WI38 (cell line): ENCODE measurements around the gene DNAJC15.

Experiments
- H3K4me3 ChIP-seq: 2 replicates; pipeline ENCODE4 v1.5.1; 2011; ENCODE audit warnings: low read depth, mild to moderate bottlenecking, control low read depth, low read length
- CTCF ChIP-seq: IDR thresholded peaks from 2 replicates; pipeline ENCODE4 v1.5.1; 2012; ENCODE audit warnings: low read depth, mild to moderate bottlenecking, control low read depth, low read length

The DNAJC15 gene

GRCh38 chr13:43023289-43023963 lies at the start of gene DNAJC15:
DNAJC15 (plus strand) TSS chr13:43023586; CDS start chr13:43023627, 41 bp downstream.
- TF ChIP-seq CTCF: no peak
- peak within 1 kb of the TSS; percentile 74 for H3K4me3 ChIP-seq

GRCh38 chr13:42976066-42976465 lies 47.3 kb upstream of the DNAJC15 start:
- TF ChIP-seq CTCF: no peak
- H3K4me3 ChIP-seq: no peak overlapping the region

- H3K4me3 ChIP-seq: no peak overlapping the region
- TF ChIP-seq CTCF: no peak
These were observed 46.1 kb upstream of the DNAJC15 start for GRCh38 chr13:42977219-42977659.

DNA sequence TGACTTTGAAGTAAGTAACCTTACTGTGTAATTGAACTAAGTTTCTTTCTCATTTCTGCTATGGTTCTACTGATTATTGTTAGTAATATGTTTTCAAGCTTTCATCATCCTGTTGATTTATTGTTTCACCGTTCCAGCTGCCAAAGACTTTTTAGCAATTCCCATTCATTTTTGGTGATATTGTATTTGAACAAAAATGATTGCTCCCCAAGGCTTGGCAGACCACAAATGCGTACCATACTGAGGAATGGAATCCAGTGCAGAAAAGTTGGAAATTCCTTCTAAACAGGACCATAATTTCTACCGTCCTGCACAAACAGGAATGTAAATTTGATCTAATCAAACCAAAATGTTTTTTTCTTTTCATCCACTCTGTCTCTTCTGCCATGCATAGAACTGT lies 42.1 kb upstream of the DNAJC15 start:
- H3K4me3 ChIP-seq: no peak overlapping the region
- TF ChIP-seq CTCF: no peak

DNA sequence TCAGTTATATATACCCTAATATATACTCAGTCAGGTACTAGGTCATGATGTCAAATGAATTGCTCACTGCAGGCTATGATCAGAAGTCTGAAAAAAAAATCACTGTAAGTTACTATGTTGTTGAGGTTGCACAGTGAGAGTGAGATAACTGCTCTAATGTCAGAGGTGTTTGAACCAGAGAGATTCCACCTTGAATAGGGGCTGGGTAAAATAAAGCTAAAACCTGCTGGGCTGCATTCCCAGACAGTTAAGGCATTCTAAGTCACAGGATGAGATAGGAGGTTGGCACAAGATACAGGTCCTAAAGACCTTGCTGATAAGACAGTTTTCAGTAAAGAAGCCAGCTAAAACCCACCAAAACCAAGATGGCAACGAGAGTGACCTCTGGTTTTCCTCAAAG lies 41.5 kb upstream of the DNAJC15 start:
- no peak overlapping the region for H3K4me3 ChIP-seq
- no peak for TF ChIP-seq CTCF

- no peak overlapping the region for H3K4me3 ChIP-seq
- no peak for TF ChIP-seq CTCF
These were observed 39.4 kb upstream of the DNAJC15 start for GRCh38 chr13:42984026-42984425.

GRCh38 chr13:42984691-42985090 lies 38.7 kb upstream of the DNAJC15 start:
- no peak overlapping the region for H3K4me3 ChIP-seq
- no peak for TF ChIP-seq CTCF
